ENCODE measurements around the gene FOSL2.

Gene FOSL2

DNA sequence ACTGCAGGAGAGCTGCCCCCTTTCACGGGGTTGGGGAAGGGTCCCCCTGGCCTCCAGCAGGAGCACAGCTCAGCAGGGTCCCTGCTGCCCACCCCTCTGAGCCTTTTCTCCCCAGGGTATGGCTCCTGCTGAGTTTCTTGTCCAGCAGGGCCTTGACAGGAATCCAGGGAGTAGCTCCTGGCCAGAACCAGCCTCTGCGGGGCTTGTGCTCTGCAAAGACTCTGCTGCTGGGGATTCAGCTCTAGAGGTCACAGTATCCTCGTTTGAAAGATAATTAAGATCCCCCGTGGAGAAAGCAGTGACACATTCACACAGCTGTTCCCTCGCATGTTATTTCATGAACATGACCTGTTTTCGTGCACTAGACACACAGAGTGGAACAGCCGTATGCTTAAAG lies 21.2 kb downstream of the FOSL2 start:
- no peak for DNase-seq

DNA sequence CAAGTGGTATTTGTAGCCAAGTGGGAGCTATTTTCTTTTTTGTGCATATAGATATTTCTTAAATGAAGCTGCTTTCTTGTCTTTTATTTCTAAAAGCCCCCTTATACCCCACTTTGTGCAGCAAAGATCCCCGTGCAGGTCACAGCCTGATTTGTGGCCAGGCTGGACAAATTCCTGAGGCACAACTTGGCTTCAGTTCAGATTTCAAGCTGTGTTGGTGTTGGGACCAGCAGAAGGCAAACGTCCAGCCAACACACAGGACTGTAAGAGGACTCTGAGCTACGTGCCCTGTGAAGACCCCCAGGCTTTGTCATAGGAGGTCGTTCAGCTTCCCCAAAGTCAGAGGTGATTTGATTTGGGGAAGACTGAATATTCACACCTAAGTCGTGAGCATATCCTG lies 21.9 kb downstream of the FOSL2 start:
- no peak for DNase-seq

DNA sequence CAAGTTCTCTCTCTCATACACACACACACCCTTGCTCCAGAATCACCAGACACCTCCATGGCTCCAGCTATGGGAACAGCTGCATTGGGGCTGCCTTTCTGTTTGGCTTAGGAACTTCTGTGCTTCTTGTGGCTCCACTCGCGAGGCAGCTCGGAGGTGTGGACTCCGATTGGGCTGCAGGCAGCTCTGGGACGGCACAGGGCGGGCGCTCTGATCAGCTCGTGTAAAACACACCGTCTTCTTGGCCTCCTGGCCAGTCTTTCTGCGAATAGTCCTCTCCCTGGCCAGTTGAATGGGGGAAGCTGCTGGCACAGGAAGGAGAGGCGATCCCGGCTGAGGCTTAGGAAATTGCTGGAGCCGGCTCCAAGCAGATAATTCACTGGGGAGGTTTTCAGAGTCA lies 22.4 kb downstream of the FOSL2 start:
- DNase-seq = no peak

DNA sequence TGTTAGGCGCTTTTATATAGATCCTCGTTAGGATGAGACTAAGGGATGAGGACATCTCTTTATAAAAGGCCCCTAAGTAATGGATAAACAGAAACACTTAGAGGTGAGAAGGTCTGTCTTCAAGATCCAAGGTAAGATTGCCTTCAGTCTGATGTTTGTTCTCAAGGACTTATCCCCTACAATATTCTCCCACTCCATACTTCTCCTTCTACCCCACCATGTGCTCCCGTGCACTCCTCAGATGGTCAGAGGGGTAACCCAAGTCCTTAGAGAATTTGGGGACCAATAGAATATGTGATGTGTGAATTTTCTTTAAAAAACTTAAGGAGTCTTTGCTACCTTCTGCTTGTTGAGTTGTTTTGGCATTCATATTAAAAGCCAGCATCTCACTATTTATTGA lies 23.1 kb downstream of the FOSL2 start:
- DNase-seq = no peak

DNA sequence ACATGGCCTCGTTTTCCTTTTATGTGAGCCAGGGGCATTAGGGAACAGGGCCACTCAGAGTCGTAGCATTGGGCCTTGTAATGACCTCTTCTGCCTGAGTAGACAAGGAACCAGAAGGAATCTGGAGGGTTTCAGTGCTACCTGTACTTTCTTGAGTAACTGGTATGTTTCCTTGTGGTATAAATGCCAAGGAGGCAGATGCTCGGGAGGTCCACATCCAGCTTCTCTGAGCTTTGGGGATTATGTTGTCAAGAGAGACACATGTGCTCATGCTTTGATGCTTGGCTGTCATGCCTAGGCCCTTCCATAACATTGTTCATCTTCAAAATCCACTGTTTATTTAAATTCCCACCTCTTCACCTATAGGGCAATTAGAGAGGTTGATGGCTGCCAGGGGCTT lies 26.3 kb downstream of the FOSL2 start:
- DNase-seq = no peak

DNA sequence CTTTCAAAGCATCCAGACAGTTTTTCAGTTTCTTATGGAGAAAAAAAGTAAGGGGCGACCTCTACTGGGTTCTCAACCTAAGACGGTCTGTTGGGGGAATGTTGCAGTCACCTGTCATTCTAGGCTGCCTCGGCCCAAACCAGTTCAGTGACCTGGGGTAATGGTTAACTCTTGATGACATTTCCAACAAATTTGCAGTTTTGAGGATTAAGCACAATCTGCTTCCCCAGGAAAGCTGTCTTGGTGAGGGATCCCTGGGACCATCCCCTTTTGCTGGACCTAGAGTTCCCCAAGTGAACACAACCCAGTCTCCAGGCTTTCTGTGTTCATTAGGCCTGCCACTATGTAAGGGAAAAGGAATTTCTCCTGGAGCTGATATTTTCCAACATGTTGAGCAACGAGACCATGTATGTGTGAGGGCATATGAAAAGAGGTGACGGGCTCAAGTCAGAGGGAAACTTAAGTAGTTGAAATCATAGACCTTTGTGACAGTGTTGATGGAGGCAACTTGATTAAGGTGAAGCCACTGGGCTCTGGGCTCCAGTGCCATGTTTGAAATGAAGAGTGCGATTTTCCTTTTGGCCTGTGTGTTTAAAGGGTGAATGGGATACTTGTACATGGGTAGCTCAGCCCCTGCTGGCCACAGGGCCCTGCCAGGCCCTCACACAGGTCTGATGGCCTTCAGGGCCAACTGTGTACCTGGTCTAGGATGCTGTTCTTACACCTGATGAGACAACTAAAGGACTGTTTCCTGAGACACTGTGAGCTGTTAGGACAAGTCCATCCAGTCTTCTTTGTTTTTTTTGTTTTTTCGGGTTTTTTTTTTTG lies 27.0 kb downstream of the FOSL2 start:
- no peak for DNase-seq

DNA sequence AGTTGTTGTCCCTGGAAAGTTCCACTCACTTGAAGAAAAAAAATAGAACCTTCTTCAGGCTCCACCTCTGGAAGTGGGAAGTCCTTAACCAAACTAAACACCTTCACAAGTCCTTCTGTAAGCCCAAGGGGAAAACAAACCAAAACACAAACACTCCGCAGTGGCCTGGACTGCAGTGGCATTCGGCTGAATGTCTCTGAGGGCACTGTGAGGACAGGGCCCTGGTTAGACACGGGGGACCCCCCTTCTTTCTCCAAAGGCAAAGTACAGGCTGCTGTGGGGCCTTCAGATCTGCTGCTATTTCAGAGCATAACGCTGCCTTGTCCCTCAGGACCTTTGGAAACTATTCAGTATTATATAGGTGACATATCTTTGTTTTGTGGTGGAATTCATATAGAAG lies 28.1 kb downstream of the FOSL2 start:
- no peak for DNase-seq

DNA sequence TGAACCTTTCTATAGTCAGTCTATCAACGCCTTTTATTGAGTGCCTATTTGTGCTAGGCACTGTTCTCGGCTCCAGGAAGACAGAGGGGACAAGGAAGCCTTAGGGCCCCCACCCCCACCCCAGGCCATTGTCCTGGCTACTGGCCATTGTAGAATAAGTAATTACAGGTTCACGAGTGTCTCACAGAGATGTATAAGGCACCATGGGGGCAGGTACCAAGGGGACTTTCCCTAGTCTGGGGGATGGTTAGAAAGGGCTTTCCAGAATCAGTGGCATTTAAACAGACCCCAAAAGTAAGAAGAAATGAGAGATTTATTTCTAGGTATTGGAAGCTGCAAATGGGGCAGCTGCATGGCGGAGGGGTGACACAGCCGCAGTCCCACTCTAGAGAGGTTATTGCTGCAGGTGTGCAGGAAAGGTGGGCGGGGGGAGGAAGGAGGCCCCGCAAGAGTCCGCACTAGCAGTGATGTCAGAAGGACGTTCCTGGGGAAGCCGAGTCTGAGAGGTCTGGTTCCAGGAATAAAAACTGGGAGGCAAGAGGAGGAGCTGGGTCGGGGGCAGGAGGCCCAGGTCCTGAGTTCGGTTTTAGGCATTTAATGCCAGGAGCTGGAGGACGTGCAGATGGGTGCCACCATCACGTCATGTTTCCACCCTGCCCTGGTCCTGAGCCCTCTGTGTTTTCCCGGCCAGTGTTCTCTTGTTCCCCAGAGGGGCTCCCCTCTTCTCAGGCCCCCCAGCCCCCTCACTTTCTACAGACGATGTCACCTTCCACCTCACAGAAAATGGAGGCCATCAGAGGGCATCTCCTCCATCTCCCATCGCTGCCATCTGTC lies 30.5 kb downstream of the FOSL2 start:
- no peak for DNase-seq

DNA sequence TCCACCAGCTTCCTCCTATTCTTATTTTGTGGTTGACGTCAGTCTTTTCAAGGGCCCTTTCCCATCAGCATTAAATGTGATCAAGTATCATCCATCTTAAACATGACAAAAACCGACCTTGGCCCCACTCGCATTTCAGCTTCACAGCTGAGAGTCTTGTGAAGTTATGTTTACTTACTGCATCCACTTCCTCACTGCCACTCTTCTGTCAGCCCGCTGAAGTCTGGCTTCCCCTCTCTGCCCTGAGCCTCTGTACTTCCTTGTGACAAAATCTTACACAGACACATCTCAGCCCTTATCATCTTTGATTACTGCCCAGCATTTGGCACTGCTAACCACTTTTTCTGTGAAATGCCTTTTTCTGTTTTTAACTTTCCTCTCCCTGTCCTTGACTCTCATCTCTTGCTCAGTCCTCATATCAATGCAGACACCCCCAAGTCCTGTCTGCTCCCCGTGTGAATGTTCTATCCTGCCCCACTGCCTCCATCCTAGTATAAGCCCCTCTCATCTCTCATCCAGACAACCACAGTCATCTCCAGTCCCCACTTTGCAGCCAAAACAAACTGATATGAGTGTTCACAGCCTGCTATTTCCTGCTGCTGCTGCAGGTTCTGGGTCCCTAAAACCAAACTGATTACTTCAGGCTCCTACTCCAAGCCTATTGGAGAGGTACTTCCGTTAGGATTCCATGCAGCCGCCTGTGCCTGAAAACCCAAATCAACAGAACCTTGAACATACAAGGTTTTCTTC lies 31.4 kb downstream of the FOSL2 start:
- peak; percentile 67 for DNase-seq

DNA sequence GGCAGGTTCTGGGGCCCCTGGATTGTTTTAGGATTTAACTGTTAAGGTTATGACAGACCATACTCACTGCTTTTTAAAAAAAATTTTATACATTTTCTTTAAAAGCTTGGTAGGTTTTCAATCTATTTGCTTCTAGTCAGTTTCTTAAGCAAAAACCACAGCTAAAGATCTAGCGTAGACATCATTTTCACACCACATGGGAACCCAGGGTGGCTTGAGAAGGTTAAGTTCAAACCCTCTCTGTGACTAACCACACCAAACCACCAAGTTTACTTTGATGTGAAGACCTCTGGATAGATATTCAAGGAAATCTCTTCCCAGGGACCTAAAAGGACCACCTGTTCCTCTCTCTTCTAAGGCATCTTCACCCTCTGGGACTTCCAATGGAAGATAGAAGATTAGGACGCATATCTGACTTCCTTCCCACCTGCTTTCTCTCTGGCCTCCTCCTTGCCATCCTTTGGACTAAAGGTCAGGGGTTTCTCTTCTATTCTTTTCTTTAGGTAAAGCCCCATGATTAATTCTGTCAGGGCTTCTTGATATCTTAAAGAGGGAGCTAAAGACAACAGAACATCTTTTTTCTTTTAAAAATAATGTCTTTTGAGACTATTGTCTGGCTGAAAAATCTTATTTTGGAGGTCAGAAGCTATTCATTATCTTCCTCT lies 32.3 kb downstream of the FOSL2 start:
- DNase-seq = peak; percentile 27

DNA sequence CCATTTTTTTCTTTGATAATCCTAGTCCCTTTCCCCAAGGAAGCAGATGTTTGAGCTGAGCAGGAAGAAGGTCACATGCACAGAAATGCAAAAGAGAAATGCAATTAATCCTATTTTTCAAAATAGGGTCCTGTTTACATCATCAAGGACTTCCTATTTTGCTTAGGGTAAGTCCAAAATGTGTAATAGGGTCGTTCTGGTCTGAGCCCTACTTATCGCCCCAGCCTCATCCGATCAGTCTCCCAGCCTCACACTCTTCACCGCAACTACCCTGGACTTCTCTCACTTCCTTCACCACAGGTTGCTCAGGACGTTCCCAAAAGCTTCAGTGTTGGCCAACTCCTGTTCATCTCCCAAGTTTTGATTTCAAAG lies 32.8 kb downstream of the FOSL2 start:
- no peak for DNase-seq

DNA sequence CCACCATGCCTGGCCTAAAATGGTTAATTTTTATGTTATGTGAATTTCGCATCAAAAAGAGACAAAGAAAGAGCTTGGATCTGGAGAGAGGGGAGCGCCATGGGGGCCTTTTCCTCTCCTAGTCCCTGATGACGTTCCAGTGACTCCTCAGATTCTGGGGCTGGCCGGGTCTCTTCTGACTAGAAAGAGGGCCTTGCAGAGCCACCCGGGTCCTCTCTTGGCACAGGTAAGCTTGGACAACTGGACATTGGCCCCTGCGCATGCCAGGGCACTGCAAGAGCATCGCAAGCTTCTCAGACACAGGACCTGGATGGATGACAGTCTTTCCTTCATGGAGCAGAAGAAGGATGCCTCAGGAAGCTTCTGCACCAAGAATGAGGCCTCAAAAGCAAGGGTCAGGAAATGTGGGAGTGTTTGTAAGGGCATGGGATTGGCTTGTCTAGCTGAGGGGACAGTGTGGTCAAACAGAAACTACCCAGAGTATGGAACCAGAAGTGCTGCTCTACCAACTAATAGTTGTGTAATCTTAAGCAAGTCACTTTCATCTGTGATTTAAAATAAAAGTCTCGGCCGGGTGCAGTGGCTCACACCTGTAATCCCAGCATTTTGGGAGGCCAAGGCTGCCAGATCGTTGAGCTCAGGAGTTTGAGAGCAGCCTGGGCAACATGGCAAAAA lies 35.2 kb downstream of the FOSL2 start:
- no peak for DNase-seq

DNA sequence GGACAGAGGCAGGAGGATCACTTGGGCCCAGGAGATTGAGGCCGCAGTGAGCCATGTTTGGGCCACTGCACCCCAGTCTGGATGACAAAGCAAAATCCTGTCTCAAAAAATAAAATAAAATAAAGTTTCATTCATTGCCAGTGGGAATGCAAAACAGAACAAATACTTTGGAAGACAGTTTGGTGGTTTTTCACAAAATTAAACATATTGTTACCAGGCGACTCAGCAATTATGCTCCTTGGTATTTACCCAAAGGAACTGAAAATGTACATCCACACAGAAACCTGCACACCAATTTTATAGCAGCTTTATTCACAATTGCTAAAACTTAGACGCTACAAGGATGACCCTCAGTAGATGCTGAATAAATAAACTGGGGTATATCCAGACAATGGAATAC lies 35.8 kb downstream of the FOSL2 start:
- DNase-seq = no peak

DNA sequence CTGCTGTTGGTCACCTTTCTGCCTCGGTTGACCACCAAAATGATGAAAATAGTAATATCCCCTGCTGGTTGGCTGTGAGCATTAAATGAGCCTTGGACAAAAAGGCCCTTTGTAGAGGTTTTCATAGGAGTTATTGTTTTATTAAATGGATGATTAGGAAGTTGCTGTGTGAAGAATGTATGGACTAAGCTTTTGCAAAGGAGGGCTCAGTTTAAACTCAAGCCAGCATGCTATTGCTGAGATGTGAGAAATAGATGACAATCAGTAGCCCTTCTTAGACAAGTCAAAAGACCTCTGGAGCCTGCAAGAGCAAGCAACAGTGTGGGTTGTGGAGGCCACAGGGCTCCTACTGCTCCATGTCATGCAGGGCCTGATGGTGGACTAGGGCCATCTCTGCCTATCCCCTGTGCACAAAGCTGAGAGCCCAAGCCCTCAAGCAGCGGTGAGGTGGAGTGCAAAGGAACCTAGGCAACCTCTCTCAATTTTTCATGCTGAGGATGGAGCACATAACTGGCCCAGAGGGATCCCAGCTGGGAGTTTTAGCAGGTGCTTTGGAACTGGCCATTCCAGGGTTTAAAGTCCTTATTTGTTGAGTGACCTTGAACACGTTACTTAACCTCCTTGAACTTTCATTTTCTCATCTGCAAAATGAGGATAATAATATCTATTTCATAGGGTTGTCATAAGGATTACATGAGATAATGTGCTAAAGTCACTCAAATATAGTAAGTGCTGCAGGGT lies 37.1 kb downstream of the FOSL2 start:
- no peak for DNase-seq

DNA sequence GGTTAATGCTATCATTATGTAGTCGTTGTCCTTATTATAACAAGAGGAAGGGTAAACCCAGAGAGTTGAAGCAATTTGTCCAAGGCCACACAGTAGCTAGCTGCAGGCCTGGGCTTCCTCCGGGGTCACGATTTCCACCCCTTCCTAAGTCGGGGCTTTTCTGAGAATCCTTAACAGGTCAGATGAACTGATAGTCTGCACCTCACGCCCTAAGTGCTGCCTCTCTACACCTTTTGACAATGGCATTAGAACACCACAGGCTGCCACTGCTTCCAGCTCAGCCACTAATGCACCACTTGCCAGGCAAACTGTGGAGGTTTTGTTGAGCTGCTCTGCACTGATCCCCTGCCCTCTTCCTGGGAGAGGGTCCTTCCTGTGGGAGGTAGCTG lies 37.7 kb downstream of the FOSL2 start:
- no peak for DNase-seq

DNA sequence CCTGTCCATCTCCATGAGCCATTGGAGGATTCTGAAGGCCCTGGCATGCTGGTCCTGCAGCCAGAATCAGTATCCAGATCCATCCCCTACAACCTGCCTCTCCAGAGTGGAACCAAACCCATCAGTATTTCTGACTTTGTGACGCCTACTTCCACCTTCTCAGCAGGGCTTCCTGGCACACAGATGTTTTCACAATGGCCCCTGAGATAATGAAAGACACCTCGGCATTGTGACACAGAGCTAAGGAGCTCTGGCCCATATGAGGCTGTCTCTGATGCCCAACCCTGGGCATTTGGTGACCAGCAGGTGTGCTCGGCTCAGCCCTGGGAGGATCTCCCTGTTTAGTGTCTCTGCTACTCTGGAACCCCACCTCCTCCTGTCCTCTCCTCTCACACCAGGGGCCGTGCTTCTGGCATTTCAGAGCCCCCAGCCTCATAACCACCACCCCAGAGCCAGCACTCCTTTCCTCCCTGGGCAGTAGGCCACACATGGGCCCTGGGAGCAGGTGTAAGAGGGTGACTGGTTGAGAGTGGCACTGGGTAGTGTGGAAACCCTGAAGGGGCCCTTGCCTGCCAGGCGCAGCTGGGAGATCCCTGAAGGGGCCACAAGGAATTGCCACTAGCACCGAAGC lies 38.2 kb downstream of the FOSL2 start:
- DNase-seq = no peak

DNA sequence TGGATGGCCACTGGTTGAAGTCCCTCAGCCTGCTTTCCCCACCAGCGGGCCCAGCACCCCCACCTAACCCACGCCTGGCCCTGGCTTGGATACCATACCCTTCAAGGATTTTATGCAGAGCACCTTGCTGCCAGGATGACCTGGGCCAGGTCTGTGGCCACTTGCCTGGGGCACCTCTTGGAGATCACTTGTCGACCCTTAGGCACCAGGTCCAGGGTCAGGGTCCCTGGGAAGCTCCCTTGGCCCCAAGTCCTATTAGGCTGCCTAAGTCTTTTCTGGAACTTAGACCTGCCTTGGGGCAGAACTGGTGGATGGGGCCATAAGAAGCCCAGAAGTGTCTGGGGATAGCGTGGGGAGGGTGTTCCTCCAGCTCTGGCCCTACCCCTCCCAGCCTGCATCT lies 39.1 kb downstream of the FOSL2 start:
- no peak for DNase-seq

DNA sequence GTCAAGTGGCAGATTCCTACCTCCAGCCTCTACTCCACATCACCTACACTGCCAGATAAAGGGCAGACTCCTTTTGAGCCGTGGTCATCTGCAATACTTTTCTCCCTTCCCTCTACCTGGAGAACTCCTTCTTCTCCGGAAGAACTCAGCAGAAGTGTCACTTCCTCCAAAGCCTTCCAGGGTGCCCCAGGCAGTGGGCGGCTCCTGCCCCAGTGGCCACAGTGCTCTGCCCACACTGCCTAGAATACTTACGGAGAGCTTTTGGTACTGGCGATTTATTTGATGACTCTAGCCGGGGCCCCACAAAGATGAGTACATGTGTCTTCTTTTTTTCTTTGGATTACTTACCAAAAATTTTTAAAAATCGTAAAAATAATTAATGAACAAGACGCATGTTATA lies 39.7 kb downstream of the FOSL2 start:
- DNase-seq = no peak

DNA sequence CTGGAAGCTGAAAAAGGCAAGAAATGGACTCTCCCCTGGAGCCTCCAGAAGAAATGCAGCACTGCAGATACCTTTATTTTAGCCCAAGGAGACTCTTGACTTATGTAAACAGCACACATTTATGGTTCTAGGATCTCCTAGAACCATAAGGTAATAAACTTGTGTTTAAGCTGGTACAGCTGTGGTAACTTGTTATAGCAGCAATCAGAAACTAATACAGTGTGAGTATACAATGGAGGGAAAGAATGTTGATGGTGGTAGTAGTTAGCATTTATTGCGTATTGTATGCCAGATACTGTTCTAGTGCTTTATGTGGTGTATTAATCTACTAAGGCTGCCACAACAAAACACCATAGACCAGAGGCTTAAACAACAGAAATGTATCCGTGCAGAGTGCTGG lies 40.6 kb downstream of the FOSL2 start:
- no peak for DNase-seq

DNA sequence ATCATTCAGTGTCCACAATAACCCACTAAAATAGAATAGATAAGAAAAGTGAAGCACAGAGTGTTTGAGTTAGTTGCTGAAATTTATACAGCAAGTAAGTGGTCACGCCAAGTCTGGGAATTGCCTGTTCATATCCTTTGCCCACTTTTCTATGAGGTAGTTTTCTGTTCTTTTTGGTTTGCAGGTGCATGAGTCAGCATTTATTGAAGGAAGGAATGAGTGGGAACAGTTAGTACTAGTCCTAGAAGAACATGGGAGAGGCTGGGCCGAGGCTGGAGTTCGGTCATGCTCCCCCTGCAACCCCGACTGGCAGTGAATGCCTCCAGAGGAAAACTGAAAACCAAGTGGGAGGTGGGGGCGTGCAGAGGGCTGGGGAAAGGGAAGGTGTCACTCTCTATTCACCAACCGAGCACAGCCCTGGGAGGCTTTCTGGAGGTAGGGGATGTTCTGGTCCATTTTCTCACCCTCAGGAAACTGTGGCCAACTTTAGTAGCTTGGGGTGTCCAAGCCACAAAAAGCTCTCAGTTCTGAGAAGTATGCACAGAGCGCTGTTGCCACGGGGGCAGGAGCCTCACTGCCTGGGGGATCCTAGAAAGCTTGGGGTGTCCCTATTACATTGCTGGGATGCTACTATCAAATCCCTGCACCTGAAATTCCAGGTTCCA lies 41.4 kb downstream of the FOSL2 start:
- no peak for DNase-seq

DNA sequence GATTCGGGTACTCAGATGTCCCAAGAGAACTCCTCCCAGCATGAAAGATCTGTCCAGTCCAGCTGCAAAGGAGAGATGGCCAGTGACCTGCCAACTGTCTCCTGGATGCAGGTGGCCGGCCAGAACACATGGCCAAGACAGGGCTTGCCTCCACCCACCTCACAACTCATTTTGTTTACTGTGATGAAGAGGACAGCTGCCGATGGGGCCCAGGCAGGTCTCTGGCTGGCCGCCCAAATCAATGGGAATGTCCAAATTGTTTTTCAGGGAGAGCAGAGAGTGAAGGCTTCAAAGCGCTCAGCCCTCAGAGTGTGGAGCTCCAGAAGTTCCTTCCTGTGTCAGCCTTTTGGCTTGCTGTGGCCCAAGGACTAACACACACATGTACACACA lies 41.9 kb downstream of the FOSL2 start:
- no peak for DNase-seq

Data from activated CD4-positive, alpha-beta T cell treated with anti-CD3 and anti-CD28 coated beads, Interleukin-2, Interleukin-6, amounts not matched to agents 100 ng/mL and 50 ng/mL, durations not matched to agents 16 hours and 8 hours (primary cell).